A673 (cell line): ENCODE data around the gene SKI. TPM values are rescaled to one million over a fixed set of nuclear protein-coding genes. Genes with fewer than 3 reads are reported as not detected.
A peak's percentile ranks its signal among the peaks of the same experiment; 100 is the strongest.

Experiments
- BruUV-seq: library from RNA; stranded (reverse); fragments of 400-500 nt; replicated peaks from 2 replicates; lab custom pipeline; 2021; lab: Mats Ljungman, UMichigan
- CTCF ChIA-PET: fragments of 300-600 bp; sonication (Branson Sonifier 250); formaldehyde crosslinking; loops from one replicate; lab custom pipeline; 2022; ENCODE audit warnings: antibody characterized with exemption; lab: Charles Lee
- POLR2A ChIA-PET: fragments of 300-600 bp; sonication (Branson Sonifier 250); formaldehyde crosslinking; loops from one replicate; lab custom pipeline; 2022; ENCODE audit warnings: antibody characterized with exemption; ENCODE audit not compliant: low non-redundant PET; lab: Charles Lee
- DNase-seq: peaks from one replicate; pipeline ENCODE4 v3.0.0-alpha.2; 2015; ENCODE audit warnings: low spot score
- H3K27ac ChIP-seq: fragments of 200-600 bp; sonication (generic); 2 replicates; pipeline ENCODE4 v1.5.1; 2016; ENCODE audit warnings: mixed run types, low read depth, mild to moderate bottlenecking, mixed read lengths, antibody characterized with exemption, low read length; ENCODE audit not compliant: poor library complexity, severe bottlenecking
- H3K27me3 ChIP-seq: fragments of 200-600 bp; sonication (generic); replicated peaks from 2 replicates; pipeline ENCODE4 v1.6.1; 2017; ENCODE audit warnings: mixed run types, low read depth, mild to moderate bottlenecking, mixed read lengths, antibody characterized with exemption, low read length; ENCODE audit not compliant: insufficient read depth, poor library complexity
- H3K36me3 ChIP-seq: fragments of 200-600 bp; sonication (generic); 2 replicates; pipeline ENCODE4 v1.6.1; 2016; ENCODE audit warnings: mixed run types, mild to moderate bottlenecking, mixed read lengths, antibody characterized with exemption, low read length; ENCODE audit not compliant: insufficient read depth, poor library complexity, severe bottlenecking
- H3K4me1 ChIP-seq: fragments of 200-600 bp; sonication (generic); 2 replicates; pipeline ENCODE4 v1.6.1; 2017; ENCODE audit warnings: mixed run types, mild to moderate bottlenecking, mixed read lengths, antibody characterized with exemption, low read length; ENCODE audit not compliant: insufficient read depth, poor library complexity, severe bottlenecking
- H3K4me3 ChIP-seq: fragments of 200-600 bp; sonication (generic); 2 replicates; pipeline ENCODE4 v1.5.1; 2016; ENCODE audit warnings: low read depth, mixed run types, mild to moderate bottlenecking, mixed read lengths, low read length; ENCODE audit not compliant: poor library complexity, severe bottlenecking
- H3K9me3 ChIP-seq: fragments of 200-600 bp; sonication (generic); 2 replicates; pipeline ENCODE4 v1.6.1; 2016; ENCODE audit warnings: mixed run types, low read depth, mild to moderate bottlenecking, mixed read lengths, antibody characterized with exemption, low read length; ENCODE audit not compliant: poor library complexity, severe bottlenecking
- EZH2 ChIP-seq: fragments of 200-600 bp; sonication (generic); IDR thresholded peaks from 2 replicates; pipeline ENCODE4 v1.6.1; 2017; ENCODE audit warnings: borderline replicate concordance, low read depth, mild to moderate bottlenecking, mixed read lengths, antibody characterized with exemption, low read length; ENCODE audit not compliant: poor library complexity, severe bottlenecking
- intact Hi-C: fragments of 100-400 bp; cut with micrococcal nuclease; formaldehyde crosslinking; loops from one replicate; pipeline ENCODE4 v1.10.0; 2022; ENCODE audit not compliant: unreplicated experiment
- total RNA-seq: library from RNA; stranded (reverse); gene quantifications from 2 replicates; pipeline ENCODE4 v1.2.3, GENCODE V29; 2021
- TF ChIP-seq, protein P1 (sequence below): fragments of 300-800, 200-600 bp; sonication (generic); conservative IDR thresholded peaks from 2 replicates; pipeline ENCODE4 v1.5.1; 2017; ENCODE audit warnings: low read depth, mild to moderate bottlenecking, antibody characterized with exemption, low read length, moderate library complexity, mixed read lengths

SKI gene
- total RNA-seq, 1 experiment from 2014 or later, result 88.1 TPM

DNA sequence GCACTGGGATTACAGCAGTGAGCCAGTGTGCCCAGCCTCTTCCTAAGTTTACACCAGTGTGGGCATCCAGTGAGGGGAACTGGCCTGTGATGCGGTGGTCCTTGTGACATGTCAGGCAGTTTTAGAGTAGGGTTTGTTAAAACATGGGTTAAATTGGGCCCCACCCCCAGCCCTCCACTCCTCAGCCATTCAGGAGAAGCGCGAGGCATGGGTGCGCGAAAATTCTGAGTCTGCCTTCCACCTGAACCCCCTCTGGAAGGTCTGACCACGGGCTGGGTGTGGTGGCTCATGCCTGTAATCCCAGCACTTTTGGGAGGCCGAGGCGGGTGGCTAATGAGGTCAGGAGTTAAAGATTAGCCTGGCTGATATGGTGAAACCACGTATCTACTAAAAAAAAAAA is 51.7 kb downstream of the SKI start:
- peaks cover 5% of the 10 kb centered on the region for H3K36me3 ChIP-seq
- POLR2A ChIA-PET, result no interaction called here
- intact Hi-C loops, result no loop called here
- TSS peak; percentile 53 for BruUV-seq
- H3K9me3 ChIP-seq, result no peaks in the 10 kb centered on the region
- TF ChIP-seq EZH2, result no peak
- TF ChIP-seq, protein P1, sequence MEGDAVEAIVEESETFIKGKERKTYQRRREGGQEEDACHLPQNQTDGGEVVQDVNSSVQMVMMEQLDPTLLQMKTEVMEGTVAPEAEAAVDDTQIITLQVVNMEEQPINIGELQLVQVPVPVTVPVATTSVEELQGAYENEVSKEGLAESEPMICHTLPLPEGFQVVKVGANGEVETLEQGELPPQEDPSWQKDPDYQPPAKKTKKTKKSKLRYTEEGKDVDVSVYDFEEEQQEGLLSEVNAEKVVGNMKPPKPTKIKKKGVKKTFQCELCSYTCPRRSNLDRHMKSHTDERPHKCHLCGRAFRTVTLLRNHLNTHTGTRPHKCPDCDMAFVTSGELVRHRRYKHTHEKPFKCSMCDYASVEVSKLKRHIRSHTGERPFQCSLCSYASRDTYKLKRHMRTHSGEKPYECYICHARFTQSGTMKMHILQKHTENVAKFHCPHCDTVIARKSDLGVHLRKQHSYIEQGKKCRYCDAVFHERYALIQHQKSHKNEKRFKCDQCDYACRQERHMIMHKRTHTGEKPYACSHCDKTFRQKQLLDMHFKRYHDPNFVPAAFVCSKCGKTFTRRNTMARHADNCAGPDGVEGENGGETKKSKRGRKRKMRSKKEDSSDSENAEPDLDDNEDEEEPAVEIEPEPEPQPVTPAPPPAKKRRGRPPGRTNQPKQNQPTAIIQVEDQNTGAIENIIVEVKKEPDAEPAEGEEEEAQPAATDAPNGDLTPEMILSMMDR, result no peak
- peaks cover 35% of the 10 kb centered on the region for H3K4me1 ChIP-seq
- peak overlapping the region; percentile 90 for H3K27ac ChIP-seq
- no peak for DNase-seq
- CTCF ChIA-PET, result no interaction called here
- no peak overlapping the region for H3K4me3 ChIP-seq
- no peaks in the 10 kb centered on the region for H3K27me3 ChIP-seq

DNA sequence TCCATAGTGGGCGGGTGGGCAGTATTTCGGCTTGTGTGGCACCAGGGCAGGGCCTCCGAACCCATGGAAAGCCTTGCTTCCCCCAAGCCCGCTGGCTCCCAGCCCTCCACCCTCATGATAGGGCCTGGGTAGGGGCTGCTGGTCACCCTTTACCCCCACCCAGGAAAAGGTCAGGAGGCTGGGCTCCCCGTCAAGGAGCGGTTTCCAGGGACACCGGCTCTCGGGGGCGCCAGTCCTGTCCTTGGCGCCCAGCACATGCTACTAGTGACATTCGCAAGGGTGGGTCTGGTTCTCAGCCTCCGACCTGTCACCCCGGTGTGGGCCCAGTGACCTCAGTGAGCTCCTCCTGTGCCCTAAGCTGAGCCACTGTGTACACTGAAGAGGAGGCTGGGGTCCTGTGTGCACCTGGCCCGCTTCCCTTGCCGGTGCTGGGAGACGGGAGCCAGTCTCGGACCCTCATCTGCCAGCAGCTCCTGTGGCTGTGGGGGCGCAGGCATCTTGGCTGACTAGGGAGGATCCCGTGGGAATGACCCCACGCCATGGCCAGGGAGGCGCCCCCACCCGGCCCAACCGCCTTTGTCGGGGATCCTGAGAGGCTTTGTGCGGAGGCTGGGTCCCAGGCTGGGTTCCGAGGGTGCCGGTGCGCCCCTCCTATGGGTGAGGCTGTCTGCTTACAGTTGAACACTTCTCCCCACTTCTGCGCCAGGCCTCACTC is 54.6 kb downstream of the SKI start:
- peaks cover 2% of the 10 kb centered on the region for H3K36me3 ChIP-seq
- peaks cover 26% of the 10 kb centered on the region for H3K4me1 ChIP-seq
- no peak for DNase-seq
- ChIA-PET POLR2A (no interaction called here), CTCF (no interaction called here)
- no peak for TF ChIP-seq EZH2
- TF ChIP-seq, protein P1, result no peak
- H3K4me3 ChIP-seq, result no peak overlapping the region
- intact Hi-C loops, result no loop called here
- H3K27ac ChIP-seq, result peak overlapping the region; percentile 57
- H3K27me3 ChIP-seq, result no peaks in the 10 kb centered on the region
- no TSS peak for BruUV-seq
- H3K9me3 ChIP-seq, result no peaks in the 10 kb centered on the region

DNA sequence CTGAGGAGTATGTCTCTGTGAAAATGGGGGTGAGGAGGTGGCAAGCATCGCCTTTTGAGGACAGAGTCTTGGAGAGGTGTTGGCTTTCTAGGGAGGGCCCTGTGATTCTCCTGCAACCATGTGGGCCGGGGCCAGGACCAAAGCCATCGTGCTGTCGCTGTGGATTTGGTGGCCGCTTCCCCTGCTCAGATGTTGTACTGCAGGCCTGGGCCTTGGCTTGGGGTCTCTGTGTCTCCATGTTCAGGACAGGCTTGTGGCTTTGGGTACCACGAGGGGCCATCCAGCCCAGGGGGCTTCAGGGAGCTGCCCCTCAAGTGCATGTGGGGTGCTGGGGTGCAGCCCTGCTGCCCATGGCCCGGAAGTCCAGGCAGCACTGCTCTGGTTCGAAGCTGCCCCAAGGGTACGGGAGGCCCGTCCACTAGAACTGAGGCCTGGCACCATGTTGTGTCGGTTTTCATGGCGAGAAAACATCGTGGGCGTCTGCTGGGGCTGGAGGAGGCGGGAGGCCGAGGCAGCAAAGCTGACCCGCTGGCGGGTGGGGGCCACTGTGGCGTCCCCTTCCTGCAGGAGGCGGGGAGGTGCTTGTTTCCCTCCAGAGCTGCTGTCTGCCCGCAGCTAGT is 55.4 kb downstream of the SKI start:
- BruUV-seq, result no TSS peak
- ChIA-PET POLR2A (no interaction called here), CTCF (no interaction called here)
- peaks cover 18% of the 10 kb centered on the region for H3K4me1 ChIP-seq
- no peaks in the 10 kb centered on the region for H3K27me3 ChIP-seq
- TF ChIP-seq, protein P1, result no peak
- no peak for TF ChIP-seq EZH2
- H3K9me3 ChIP-seq, result no peaks in the 10 kb centered on the region
- no peaks in the 10 kb centered on the region for H3K36me3 ChIP-seq
- H3K27ac ChIP-seq, result peak overlapping the region; percentile 61
- H3K4me3 ChIP-seq, result no peak overlapping the region
- intact Hi-C loops, result no loop called here
- DNase-seq, result no peak
